ENCODE results near the gene ZNF467.

ZNF467 gene

DNA sequence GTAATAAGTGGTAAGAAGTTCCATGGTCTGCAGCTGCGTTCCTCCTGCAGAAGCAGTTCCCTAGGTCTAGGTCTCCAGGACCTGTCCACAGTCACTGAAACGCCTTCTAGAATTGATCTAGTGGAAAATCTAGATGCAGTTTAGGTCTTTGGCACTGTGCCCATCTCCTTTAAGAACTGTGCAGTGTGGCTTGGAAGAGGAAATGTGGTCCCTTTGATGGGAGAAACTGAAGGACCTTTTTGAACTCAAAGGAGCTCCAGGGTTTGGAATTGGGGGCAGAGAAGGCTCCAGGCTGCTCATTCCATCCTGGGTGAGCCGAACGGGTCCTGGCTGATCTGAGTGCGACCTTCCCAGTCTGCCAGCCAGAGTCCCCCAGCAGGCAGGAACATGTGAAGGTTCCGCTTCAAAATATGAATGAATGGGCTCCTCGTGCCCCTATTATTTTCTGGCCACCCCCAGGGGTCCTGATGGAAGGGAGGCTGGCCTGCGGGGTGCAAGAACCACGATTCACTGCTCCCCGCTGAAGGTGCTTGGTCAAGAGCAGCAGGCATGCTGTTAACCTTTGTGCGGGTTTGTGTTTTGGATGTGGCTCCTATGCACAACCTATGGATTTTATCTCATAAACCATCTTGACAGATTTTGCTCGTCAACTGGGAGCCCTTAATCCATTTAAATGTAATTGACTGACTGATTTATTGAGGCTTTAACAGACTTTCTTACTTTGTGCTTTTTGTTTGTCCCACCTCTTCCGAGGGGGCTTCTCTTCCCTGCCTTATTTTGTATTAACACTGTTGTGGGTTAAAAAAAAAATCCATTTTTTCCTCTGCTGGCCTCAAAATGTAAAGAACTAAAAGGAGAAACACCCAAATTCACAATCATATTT is 36.7 kb downstream of the ZNF467 start:
- DNase-seq: peak; percentile 28

DNA sequence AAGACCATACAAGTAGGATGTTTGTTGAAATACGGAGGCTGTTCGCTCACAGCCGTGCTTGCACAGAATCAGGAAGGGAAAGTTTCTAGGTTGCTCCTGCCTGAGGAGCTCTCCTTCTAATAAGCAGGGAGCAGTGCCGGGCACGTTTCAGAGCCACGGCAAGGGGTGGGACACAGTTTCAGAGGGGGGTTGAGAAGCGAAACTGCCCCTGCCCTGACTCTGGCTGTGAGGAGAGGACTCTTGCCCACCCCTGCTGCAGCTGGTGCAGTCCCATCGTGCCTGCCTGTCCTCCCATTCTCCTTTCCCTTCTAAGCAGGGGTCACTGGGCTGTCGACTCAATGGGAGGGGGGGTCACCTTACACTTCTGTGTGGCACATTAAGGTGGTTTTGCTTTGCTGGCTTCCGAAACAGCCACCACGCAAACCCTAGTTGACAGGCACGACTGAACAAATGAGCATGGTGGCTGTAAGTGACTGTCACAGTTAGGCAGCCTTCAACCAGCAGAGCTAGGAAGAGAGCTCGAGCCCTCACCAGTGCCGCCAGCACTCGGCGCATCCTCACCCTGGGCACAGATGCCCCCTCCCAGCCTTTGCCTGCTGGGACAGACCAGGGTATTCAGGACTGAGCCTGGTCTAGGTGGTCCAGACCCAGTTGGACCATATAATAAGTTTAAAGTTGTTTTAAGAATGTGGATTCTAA is 37.5 kb downstream of the ZNF467 start:
- DNase-seq: no peak

DNA sequence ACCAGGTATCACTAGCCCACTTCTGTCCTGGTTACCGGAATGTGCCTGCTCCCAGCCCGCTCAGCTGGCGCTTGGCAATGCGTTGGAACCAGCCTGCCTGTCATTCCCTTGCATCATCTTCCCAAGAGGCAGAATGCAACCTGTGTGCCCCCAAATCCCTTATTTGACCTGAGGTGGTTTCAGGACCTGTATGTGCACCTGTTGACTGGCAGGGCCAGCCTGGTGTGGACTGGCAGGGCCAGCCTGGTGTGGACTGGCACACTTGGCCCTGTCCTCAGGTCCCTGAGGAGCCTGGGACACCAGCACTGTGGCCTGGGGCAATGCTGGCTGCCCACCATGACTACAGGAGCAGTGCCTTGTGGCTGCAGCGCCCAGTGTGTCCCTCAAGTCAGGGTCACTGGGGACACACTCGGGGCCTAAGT is 38.2 kb downstream of the ZNF467 start:
- no peak for DNase-seq

DNA sequence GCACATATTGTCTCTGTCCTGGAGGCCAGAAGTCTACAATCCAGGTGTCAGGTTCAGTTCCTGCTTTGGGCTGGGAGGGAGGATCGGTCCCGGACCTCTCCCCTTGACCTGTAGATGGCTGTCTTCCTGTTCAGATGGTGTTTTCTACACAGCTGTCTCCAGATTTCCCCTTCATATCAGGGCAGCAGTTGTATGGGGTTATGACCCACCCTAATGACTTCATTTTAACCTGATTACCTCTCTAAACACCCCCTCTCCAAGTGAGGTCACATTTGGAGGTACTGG is 38.7 kb downstream of the ZNF467 start:
- no peak for DNase-seq

DNA sequence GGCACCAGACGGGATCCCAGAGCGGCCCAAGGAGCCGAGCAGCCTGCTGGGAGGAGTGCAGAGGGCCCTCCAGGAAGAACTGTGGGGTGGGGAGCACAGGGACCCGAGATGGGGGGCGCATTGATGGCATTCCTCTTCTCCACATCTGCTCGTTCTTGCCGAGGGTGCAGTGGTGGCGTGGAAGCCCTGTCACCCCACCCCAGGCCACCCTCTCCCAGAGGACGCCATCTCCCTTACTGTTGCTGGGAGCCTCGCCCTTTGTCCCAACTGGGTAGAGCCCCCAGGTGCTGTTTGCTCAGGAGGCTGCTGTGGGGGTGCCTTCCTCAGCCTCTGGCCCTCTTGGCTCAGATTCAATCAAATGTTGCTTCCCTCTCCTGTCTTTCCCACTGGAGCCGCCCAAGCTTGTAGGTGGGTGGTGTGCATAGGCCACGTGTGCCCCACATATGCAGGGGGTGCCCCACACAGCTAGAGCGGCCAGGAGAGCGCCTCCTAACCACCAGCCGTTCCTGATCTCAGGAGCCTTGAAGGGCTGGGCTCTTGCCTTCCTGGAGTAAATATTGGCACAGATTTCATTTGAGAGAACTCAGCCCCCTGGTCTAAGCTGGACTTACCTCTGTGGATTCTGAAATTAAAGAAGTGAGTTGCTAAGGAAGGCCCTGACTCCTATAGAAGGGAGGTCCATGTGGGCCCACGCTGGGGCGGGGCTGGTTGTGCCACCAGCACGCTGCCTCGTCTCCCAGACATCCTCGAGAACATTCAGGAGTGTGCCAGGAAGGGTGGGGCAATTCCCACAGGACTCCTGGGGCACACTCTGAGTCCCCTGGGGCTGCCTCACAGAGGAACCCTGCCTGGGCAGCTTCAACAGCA is 39.2 kb downstream of the ZNF467 start:
- no peak for DNase-seq

DNA sequence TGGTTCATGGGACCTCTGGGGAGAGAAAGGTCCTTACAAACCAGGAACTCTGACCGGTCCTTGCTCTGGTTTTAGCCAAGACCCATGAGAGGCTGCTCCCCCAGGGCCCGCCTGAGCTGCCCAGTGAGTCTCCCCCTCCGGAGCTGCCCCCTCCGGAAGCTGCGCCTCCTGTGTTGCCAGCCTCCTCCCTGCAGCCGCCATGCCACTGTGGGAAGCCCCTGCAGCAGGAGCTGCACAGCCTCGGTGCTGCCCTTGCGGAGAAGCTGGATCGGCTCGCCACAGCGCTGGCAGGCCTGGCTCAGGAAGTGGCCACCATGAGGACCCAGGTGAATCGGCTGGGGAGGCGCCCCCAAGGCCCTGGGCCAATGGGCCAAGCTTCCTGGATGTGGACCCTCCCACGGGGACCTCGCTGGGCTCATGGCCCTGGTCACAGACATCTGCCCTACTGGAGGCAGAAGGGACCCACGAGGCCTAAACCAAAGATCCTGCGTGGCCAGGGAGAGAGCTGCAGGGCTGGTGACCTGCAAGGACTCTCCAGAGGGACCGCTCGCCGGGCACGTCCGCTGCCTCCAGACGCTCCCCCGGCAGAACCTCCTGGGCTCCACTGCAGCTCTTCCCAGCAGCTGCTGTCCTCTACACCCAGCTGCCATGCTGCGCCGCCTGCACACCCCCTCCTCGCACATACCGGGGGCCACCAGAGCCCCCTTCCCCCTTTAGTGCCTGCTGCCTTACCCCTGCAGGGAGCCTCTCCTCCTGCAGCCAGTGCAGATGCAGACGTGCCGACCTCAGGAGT is 40.1 kb downstream of the ZNF467 start:
- no peak for DNase-seq

DNA sequence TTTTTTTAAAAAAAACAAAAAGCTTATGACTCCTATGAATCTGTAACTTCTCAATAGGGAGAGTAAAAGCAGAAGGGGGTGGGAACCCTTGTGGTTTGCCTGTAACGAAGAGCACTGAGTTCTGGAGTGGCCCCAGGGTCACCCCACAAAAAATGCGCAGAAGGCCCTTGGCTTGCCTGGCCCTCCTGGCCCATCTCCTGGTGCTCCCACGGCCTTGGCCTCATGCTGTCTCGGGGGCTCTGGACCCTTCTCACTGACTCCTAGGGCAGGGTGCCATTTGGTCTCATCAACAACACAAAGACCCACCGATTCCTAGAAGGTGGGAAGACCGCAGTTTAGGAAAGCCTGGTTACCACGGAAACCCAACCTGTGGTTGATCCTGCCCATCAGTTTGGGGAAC is 40.8 kb downstream of the ZNF467 start:
- DNase-seq: no peak

DNA sequence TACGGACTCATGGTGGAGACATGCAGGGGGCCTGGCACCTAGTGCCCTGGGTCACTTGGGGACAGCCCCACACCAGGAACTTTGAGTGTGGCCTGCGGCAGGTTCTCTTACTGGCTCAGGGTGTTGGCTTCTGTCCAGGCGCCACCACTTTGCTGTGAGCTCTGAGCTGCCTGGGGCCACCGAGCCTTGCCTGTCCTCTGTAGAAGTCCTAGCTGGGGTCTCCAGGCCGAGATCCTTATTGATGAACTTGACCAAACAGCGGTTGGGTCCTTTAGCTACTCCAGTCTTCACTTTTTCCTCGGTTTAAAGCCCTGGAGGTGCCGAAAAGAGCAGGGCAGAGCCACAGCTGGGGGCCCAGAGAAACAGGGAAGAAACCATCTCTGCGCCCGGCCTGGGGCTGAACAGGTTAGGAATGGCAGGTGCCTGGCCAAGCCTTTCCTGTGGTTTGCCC is 41.3 kb downstream of the ZNF467 start:
- no peak for DNase-seq

DNA sequence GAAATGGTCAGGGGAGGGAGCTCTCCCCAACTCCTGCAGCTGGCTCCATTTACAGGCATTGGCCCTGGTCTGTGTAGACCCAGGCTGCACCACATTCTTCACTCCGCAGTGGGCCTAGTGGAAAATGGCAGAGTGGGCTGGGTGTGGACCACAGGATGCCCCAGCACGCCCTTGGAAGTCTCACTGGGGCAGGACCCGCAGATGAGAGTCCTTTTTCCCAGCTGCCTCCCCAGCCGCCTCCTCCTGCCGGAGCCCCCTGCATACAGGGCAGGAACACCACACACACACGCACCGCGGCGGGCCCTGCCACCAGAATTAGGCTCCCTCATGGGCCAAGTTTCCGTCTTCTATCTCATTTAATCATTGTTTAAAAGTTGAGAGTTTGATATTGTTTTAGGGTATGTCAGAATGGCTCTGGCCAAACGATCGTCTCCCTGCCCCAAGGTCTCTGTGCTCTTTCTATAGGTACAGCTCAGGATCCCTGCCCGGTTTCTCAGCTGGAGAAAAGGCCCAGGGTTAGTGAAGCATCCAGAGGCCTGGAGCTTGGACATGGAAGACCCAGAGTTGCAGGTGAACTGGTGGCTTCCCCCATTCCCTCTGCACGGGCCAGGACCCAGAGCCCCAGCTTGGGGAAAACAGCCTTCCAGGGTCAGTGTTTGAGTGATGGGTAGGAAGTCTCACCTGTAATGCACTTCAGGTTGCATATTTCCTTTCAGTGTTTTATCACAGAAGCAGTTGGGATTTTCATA is 42.0 kb downstream of the ZNF467 start:
- no peak for DNase-seq

DNA sequence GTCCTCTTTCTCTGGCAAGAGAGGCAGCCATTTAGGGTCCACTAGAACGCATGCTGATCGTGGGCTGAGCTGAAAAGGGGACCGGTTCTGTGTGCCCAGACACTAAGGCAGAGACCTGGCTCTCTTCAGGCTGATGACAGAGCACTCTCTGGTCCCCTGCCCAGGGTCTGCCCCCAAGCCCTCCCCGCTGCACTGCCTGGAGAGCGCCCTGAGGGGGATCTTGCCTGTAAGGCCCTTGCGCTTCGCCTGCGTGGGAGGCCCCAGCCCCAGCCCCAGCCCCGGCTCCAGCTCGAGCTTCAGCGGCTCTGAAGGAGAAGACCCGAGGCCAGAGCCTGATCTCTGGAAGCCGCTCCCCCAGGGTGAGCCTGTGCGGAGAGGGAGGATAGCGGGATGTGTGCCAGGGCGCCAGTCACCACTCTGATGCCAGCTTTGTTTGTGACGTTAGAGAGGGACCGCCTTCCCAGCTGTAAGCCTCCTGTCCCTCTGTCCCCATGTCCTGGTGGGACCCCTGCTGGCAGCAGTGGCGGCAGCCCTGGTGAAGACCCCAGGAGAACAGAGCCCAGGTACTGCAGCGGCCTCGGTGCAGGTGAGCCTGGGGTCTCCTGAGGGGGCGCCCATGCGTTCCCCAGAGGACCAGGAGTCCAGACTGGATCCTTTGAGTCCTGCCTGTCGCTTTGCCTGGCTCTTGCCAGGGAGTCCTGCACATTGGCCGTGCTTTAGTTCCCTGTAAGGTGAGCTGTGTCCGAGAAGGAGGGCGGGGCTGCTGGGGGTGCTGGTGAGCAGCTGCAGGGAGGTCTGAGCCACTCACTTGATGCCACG is 43.2 kb downstream of the ZNF467 start:
- no peak for DNase-seq

DNA sequence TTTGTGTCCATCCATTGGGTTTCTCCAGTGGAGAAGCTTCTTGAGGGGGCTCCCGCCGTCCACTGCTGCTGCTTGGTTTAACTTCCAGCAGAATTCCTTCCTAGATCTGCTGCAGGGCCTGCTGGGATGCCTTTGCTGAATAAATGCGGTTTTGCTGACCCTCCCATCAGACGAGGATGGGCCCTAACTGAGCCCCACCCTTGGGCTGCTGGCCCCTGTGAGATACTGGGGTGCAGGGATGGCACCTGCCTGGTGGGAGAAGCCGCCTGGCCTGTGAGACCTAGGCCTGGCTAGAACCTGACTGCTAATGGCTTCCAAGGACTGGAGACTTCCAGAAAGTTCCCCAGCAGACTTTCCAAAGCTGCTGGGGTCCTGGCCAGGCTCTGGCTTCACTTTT is 43.8 kb downstream of the ZNF467 start:
- no peak for DNase-seq

DNA sequence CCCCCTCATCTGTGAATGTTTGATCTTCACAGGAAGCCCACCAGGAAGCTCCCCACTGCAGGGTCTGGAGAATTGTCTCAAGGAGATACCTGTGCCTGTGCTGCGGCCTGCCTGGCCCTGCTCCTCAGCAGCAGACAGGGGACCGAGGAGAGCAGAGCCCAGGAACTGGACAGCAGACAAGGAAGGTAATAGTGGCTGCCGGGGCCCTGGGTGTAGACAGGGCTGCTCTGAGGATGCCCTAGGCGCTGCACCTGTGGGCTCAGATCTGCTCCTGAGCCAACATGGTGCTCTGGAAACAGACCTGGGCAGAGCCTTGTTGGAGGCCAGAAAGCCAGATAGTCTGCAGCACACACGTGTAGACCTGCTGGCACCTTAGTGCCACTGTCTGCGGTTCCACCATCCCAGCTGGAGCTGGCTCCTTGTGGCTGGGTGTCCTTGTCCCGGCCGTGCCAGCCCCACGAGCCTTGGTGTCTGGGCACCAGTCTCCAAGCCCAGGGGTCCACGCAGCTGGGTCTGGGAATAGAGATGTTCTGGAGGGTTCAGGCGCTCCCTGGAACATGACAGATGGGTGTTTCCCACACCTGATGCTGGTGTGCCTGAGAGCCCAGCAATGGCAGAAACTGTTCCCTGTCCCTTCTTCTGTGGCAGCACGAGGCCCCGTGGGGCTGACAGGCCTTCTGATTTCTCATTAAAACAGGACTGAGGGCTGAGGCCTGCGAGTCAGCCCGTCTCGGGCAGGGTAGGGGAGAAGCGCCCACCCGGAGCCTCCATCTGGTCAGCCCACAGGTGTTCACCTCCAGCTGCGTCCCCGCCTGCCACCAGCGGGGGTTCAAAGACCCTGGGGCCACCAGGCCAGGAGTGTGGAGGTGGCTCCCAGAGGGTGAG is 44.7 kb downstream of the ZNF467 start:
- no peak for DNase-seq

DNA sequence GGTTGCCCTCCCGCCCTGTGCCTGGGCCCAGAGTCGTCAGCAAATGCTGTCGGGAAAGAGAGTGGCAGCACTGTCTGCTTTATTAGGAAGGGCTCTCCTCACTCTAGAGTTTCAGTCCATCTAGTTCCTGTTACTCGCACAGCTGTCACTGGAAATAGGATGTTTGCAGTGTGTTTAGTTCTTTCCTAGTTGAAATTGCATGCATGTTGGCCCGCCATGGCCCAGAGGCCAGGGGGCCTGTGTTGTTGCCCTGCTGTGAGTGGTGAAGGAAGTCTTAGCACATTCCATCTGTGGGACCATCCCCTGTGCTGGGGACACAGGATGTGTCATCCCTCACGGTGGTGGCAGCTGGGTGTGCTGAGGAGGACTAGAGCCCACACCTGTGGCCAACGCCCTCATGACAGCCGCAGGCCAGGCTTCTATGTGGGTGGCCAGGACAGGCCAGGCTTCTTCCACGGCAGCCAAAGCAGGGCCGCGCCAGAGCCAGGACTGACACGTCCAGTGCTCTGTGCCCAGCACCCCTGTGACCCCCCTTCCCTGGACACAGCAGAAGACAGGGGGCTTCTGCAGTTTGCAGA is 45.4 kb downstream of the ZNF467 start:
- DNase-seq: no peak

DNA sequence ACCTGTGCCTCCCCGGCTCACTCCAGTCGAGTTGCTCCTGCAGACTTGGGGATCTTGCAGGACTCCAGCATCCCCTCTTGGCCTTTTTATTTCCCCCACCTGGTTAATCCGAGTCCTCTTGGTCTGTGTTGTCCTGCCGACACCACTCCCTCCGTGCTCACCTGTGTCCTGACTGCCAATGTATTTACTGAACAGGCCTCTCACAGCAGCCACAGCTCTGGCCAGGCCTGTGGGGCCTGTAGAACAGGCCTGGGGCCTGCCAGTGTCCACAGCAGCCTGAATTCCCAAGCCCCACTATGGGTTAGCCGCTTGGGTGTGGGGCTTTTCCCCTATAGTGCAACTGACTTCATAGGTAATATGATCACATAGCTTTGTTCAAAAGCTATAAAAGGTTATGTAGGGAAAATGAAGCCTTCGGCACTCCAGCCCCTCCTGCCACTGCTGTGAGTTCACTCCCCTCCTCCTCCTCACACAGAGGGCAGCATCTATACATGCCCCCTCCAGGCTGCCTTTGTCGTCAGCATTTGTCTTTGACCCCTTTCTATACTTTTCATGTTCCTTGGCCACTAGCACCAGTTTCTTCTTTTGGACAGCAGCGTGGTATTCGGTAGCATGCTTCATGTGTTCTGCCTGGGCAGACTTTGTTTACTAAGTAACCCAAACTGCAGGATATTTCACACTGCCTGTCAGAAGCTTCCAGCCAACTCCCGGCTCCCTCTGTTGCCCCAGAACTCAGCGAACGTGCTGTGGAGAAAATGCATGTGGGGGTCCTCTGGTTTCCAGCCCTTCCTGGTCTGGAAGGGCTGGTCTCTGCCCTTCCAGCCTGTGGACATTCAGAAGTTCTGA is 46.1 kb downstream of the ZNF467 start:
- DNase-seq: no peak

DNA sequence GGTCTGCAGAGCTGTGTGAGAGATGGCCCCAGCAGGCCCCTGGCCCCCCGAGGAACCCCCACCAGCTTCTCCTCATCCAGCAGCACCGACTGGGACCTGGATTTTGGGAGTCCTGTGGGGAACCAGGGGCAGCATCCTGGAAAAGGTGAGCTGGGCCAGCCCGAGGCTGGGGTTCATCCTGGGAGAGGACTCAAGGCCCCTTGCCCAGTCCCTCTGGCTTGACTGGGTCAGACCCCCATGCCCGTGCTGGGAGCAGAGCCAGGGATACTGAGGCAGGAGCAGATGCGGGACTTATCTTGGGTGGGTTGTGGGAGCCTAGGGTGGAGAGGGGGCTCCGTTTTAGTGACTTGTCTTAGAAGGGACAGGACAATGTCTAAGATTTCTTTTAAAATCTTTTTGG is 47.5 kb downstream of the ZNF467 start:
- DNase-seq: no peak

DNA sequence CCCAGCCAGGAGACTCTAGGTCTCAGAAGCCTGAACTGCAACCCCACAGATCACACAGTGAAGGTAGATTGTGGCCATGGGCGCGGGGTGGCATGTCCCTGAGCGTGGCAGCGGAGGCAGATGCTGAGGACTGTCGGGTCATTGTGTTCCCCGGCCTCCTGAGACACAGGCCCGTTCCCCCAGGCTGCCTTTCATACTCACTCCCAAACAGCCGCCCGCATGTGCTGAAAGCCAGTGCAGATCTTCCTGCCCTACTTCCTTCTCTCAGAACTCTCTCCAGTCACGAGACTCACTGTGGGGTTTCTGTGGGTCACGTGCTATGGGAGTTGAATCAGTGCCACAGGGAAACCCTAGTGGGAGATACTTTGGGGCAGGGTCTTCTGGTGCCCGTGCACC is 48.0 kb downstream of the ZNF467 start:
- no peak for DNase-seq

DNA sequence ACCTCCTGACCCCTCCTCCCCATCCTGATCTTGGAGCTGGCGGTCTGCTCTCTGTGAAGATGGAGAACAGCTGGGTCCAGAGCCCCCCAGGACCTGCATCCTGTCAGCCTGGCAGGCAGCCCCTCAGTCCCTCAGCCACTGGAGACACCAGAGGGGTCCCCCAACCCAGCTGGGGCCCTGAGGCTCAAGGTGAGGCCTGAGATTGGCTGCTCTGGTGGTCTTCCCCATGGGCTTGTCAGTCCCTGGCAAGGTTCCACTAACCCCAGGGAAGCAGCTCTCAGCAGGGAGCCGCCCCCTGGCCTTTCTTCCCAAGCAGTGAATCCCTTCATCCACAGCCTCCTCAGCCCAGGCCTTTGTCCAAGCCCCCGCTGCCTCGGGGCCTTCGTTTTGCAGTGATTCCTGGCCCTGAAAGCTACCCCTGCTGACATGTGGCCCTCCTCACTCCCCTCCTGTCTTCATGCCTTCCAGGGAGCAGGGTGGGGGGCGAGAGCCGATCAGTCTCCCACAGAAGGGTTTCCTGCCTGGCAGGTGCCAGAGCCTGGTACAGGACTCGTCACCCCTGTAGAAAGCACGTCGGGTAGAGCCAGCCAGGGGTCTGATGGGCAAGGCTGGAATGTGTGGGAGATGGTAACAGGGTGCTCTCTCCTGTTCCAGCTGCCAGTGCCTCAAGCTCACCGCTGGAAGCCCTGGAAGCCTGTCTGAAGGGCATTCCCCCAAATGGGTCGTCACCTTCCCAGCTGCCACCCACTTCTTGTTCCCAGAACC is 48.5 kb downstream of the ZNF467 start:
- DNase-seq: no peak
